Natural killer cell (primary cell): ENCODE measurements around the gene PTPRA. TPM values are rescaled to one million over a fixed set of nuclear protein-coding genes. Genes with fewer than 3 reads are reported as not detected.

Source experiments
- ATAC-seq, 3 donors: fragments of 150-1000 bp in 2 of 3; fragments of 200-7000 bp in 1 of 3; cut with Tn5 transposase; 1 replicate in 1 of 3; 2 replicates in 2 of 3; pipeline ENCODE4 v1.10.0; 2021; ENCODE audit warnings: mild to moderate bottlenecking in 2 of 3, moderate library complexity in 2 of 3
- DNase-seq, 2 donors: peaks; one replicate each; pipeline versions ENCODE4 v3.0.0 to v3.0.0-alpha.2; 2013 to 2021; ENCODE audit warnings: mixed read lengths in 1 of 2
- H3K27ac ChIP-seq: one replicate; pipeline ENCODE4 v1.5.1; 2013; ENCODE audit warnings: mild to moderate bottlenecking, low read length
- H3K27me3 ChIP-seq: one replicate; pipeline ENCODE4 v1.6.1; 2013; ENCODE audit warnings: low read length; ENCODE audit not compliant: control insufficient read depth, insufficient read depth
- H3K36me3 ChIP-seq: one replicate; pipeline ENCODE4 v1.6.1; 2013; ENCODE audit warnings: low read length; ENCODE audit not compliant: control insufficient read depth, insufficient read depth
- H3K4me1 ChIP-seq: one replicate; pipeline ENCODE4 v1.6.1; 2013; ENCODE audit warnings: low read length; ENCODE audit not compliant: control insufficient read depth, insufficient read depth
- H3K4me3 ChIP-seq: one replicate; pipeline ENCODE4 v1.5.1; 2013; ENCODE audit warnings: low read length
- H3K9me3 ChIP-seq: one replicate; pipeline ENCODE4 v1.6.1; 2013; ENCODE audit warnings: low read length; ENCODE audit not compliant: control insufficient read depth, insufficient read depth
- H3K27ac Mint-ChIP-seq, 2 donors: one replicate each; pipeline ENCODE4 v1.8.0; 2022; ENCODE audit warnings: mild to moderate bottlenecking in 2 of 2, mixed read lengths in 2 of 2, moderate library complexity in 1 of 2
- H3K27me3 Mint-ChIP-seq, 2 donors: one replicate each; pipeline ENCODE4 v1.8.0; 2022; ENCODE audit warnings: low read depth in 2 of 2, mixed read lengths in 2 of 2
- H3K36me3 Mint-ChIP-seq: one replicate; pipeline ENCODE4 v1.8.0; 2022; ENCODE audit warnings: mixed read lengths
- H3K4me1 Mint-ChIP-seq, 2 donors: one replicate each; pipeline ENCODE4 v1.8.0; 2022; ENCODE audit warnings: mixed read lengths in 2 of 2
- H3K4me3 Mint-ChIP-seq: one replicate; pipeline ENCODE4 v1.8.0; 2022; ENCODE audit warnings: mild to moderate bottlenecking, moderate library complexity, mixed read lengths
- H3K9me3 Mint-ChIP-seq, 2 donors: one replicate each; pipeline ENCODE4 v1.8.0; 2022; ENCODE audit warnings: mixed read lengths in 2 of 2
- CTCF ChIP-seq: fragments of 200-600 bp; IDR thresholded peaks from one replicate; pipeline ENCODE4 v1.8.0; 2022; ENCODE audit warnings: antibody characterized with exemption
- WGBS: methylation state at CpG from one replicate; pipeline ENCODE4 v1.1.7; 2013; ENCODE audit warnings: missing lambda C conversion rate; ENCODE audit not compliant: insufficient coverage; 5-methylcytosine and 5-hydroxymethylcytosine counted together
- intact Hi-C: fragments of 100-400 bp; cut with micrococcal nuclease; formaldehyde crosslinking; loops from one replicate; pipeline ENCODE4 v1.14.2; 2022
- total RNA-seq, 4 donors: library from RNA; stranded (reverse); fragments of 120-200 nt in 1 of 4; gene quantifications; one replicate each; pipeline versions ENCODE4 v1.2.3 to v1.2.4, GENCODE V29; 2013 to 2022

Gene PTPRA
- total RNA-seq, 3 donors from 2014 or later (not counting 1 experiment from before 2014, with no cell fraction given) = 125 to 172 (median 141) TPM

DNA sequence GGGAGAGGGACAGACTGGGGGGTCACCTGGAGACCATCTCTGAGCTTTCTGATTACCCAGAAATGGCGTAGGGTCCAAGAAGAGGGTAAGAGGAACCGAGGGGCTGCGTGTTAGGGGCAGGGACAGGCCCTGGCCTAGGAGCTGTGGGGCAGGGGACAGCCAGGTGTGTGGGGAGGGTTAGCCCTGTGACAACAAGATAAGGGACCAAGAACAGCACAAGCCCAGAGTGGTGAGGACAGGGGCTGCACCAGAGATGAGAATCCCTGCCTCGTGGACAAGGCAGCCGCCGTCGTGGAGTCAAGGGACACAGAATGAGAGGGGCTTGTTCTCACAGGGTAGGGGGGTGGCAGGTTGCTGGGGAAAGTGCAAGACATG is 211.7 kb downstream of the PTPRA start:
- intact Hi-C loops = no loop called here
- Histone ChIP-seq H3K4me3 (no peak overlapping the region), H3K4me1 (peaks cover 13% of the 10 kb centered on the region), H3K36me3 (no peaks in the 10 kb centered on the region), H3K27me3 (peaks cover 28% of the 10 kb centered on the region), H3K9me3 (no peaks in the 10 kb centered on the region), H3K27ac (no peak overlapping the region)
- no peak for DNase-seq
- Mint-ChIP-seq H3K4me1 (peaks cover 0 to 6% of the 10 kb centered on the region in 2 donors), H3K27ac (no peak overlapping the region), H3K9me3 (no peaks in the 10 kb centered on the region), H3K36me3 (no peaks in the 10 kb centered on the region), H3K4me3 (no peak overlapping the region), H3K27me3 (peaks cover 48 to 51% of the 10 kb centered on the region in 2 donors)
- no peak for TF ChIP-seq CTCF
- no peak for ATAC-seq
- WGBS = 75% methylated on average over 7 of the region's 7 CpGs

GRCh38 chr20:3085571-3086072 is 212.3 kb downstream of the PTPRA start:
- Mint-ChIP-seq H3K9me3 (no peaks in the 10 kb centered on the region), H3K27me3 (peaks cover 50 to 53% of the 10 kb centered on the region in 2 donors), H3K4me3 (no peak overlapping the region), H3K27ac (no peak overlapping the region), H3K4me1 (peaks cover 0 to 6% of the 10 kb centered on the region in 2 donors), H3K36me3 (no peaks in the 10 kb centered on the region)
- peaks cover 13% of the 10 kb centered on the region for H3K4me1 ChIP-seq
- no peaks in the 10 kb centered on the region for H3K36me3 ChIP-seq
- no peak overlapping the region for H3K4me3 ChIP-seq
- intact Hi-C loops = no loop called here
- H3K27me3 ChIP-seq = peaks cover 26% of the 10 kb centered on the region
- no peak for TF ChIP-seq CTCF
- H3K27ac ChIP-seq = no peak overlapping the region
- H3K9me3 ChIP-seq = no peaks in the 10 kb centered on the region
- ATAC-seq (no peak), DNase-seq (no peak)
- WGBS = 94% methylated on average over 8 of the region's 8 CpGs

GRCh38 chr20:3088031-3088430 is 214.8 kb downstream of the PTPRA start:
- no peak overlapping the region for H3K4me3 ChIP-seq
- Mint-ChIP-seq H3K27ac (no peak overlapping the region), H3K27me3 (peaks cover 40 to 55% of the 10 kb centered on the region in 2 donors), H3K4me1 (peaks cover 5 to 13% of the 10 kb centered on the region in 2 donors), H3K4me3 (no peak overlapping the region), H3K9me3 (no peaks in the 10 kb centered on the region), H3K36me3 (no peaks in the 10 kb centered on the region)
- H3K27ac ChIP-seq = no peak overlapping the region
- no peak for TF ChIP-seq CTCF
- no peaks in the 10 kb centered on the region for H3K9me3 ChIP-seq
- ATAC-seq = no peak
- H3K36me3 ChIP-seq = no peaks in the 10 kb centered on the region
- 90% methylated on average over 7 of the region's 7 CpGs for WGBS
- H3K27me3 ChIP-seq = peaks cover 29% of the 10 kb centered on the region
- no peak for DNase-seq
- peaks cover 15% of the 10 kb centered on the region for H3K4me1 ChIP-seq
- intact Hi-C loops = no loop called here

Other genes with a start within 250 kb of the PTPRA start
- 100 to 1,000 TPM; 169 to 216 (median 214) TPM for gene NOP56, start 220.8 kb upstream of the PTPRA start, total RNA-seq
- 100 to 1,000 TPM; 149 to 161 (median 153) TPM for gene IDH3B, start 209.3 kb upstream of the PTPRA start, total RNA-seq
- gene EBF4, start 180.7 kb upstream of the PTPRA start, total RNA-seq = 10 to 100 TPM; 17.1 to 21.7 (median 20.4) TPM
- gene CPXM1, start 72.9 kb upstream of the PTPRA start, total RNA-seq = 1 to 10 TPM in 2 of 3 donors, under 1 TPM in 1; 0.49 to 2.3 (median 1.5) TPM
- gene C20orf141, start 58.5 kb upstream of the PTPRA start, total RNA-seq = not detected
- gene TMEM239, start 57.1 kb upstream of the PTPRA start, total RNA-seq = not detected
- 10 to 100 TPM; 70.3 to 76.5 (median 71.1) TPM for gene PCED1A, start 32.8 kb upstream of the PTPRA start, total RNA-seq
- gene VPS16, start 32.7 kb upstream of the PTPRA start, total RNA-seq = 100 to 1,000 TPM; 108 to 118 (median 109) TPM
- gene GNRH2, start 170.1 kb downstream of the PTPRA start, total RNA-seq = 1 to 10 TPM in 1 of 3 donors, under 1 TPM in 2; 0.49 to 1.2 (median 0.68) TPM
- gene MRPS26, start 172.6 kb downstream of the PTPRA start, total RNA-seq = 10 to 100 TPM; 17.5 to 21.3 (median 19.1) TPM
- not detected for gene OXT, start 198.1 kb downstream of the PTPRA start, total RNA-seq
- gene AVP, start 211.2 kb downstream of the PTPRA start, total RNA-seq = not detected